HL-60 (cell line): ENCODE data around the gene ARSG.

Experiments used
- GABPA ChIP-seq: IDR thresholded peaks from 2 replicates; pipeline ENCODE4 v1.6.1; 2012; ENCODE audit warnings: low read depth
- POLR2AphosphoS5 ChIP-seq: IDR thresholded peaks from 2 replicates; pipeline ENCODE4 v1.6.1; 2012; ENCODE audit warnings: low read depth
- SPI1 ChIP-seq: IDR thresholded peaks from 2 replicates; pipeline ENCODE4 v1.6.1; 2012; ENCODE audit warnings: low read depth, mild to moderate bottlenecking, borderline replicate concordance
- TF ChIP-seq, protein P1 (sequence below): IDR thresholded peaks from one replicate; pipeline ENCODE4 v1.5.1; 2011; ENCODE audit warnings: low read length, control low read depth, inconsistent platforms; ENCODE audit not compliant: insufficient read depth
- TF ChIP-seq, protein P2 (sequence below): IDR thresholded peaks from 2 replicates; pipeline ENCODE4 v1.6.1; 2012; ENCODE audit warnings: low read depth; ENCODE audit not compliant: insufficient replicate concordance

DNA sequence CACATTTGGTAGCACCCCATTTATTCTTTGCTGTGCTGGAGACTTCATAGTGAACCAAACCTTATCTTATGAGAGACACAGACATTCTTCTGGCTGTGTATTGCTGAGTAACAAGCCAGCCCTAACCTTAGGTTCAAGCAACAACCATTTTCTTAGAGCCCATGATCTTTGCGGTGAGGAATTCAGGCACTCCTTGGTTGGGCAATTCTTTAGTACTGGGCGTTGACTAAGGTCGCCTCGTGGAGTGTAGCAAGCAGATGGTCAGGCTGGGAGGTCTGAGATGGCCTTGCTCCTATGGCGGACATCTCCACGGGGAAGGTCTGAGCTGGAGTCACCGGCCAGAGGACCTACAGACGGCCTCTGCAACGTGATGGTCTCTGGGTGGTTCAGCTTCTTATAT, 43.1 kb downstream of the ARSG start:
- TF ChIP-seq, protein P1, sequence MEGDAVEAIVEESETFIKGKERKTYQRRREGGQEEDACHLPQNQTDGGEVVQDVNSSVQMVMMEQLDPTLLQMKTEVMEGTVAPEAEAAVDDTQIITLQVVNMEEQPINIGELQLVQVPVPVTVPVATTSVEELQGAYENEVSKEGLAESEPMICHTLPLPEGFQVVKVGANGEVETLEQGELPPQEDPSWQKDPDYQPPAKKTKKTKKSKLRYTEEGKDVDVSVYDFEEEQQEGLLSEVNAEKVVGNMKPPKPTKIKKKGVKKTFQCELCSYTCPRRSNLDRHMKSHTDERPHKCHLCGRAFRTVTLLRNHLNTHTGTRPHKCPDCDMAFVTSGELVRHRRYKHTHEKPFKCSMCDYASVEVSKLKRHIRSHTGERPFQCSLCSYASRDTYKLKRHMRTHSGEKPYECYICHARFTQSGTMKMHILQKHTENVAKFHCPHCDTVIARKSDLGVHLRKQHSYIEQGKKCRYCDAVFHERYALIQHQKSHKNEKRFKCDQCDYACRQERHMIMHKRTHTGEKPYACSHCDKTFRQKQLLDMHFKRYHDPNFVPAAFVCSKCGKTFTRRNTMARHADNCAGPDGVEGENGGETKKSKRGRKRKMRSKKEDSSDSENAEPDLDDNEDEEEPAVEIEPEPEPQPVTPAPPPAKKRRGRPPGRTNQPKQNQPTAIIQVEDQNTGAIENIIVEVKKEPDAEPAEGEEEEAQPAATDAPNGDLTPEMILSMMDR: no peak
- TF ChIP-seq POLR2AphosphoS5 (no peak), SPI1 (no peak), GABPA (no peak)
- TF ChIP-seq, protein P2, sequence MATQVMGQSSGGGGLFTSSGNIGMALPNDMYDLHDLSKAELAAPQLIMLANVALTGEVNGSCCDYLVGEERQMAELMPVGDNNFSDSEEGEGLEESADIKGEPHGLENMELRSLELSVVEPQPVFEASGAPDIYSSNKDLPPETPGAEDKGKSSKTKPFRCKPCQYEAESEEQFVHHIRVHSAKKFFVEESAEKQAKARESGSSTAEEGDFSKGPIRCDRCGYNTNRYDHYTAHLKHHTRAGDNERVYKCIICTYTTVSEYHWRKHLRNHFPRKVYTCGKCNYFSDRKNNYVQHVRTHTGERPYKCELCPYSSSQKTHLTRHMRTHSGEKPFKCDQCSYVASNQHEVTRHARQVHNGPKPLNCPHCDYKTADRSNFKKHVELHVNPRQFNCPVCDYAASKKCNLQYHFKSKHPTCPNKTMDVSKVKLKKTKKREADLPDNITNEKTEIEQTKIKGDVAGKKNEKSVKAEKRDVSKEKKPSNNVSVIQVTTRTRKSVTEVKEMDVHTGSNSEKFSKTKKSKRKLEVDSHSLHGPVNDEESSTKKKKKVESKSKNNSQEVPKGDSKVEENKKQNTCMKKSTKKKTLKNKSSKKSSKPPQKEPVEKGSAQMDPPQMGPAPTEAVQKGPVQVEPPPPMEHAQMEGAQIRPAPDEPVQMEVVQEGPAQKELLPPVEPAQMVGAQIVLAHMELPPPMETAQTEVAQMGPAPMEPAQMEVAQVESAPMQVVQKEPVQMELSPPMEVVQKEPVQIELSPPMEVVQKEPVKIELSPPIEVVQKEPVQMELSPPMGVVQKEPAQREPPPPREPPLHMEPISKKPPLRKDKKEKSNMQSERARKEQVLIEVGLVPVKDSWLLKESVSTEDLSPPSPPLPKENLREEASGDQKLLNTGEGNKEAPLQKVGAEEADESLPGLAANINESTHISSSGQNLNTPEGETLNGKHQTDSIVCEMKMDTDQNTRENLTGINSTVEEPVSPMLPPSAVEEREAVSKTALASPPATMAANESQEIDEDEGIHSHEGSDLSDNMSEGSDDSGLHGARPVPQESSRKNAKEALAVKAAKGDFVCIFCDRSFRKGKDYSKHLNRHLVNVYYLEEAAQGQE: no peak
